Measurements from ENCODE around the gene FOXQ1. TPM values are rescaled to one million over a fixed set of nuclear protein-coding genes. Genes with fewer than 3 reads are reported as not detected.

FOXQ1 gene
- total RNA-seq, 1 donor from 2014 or later = 7.5 TPM

DNA sequence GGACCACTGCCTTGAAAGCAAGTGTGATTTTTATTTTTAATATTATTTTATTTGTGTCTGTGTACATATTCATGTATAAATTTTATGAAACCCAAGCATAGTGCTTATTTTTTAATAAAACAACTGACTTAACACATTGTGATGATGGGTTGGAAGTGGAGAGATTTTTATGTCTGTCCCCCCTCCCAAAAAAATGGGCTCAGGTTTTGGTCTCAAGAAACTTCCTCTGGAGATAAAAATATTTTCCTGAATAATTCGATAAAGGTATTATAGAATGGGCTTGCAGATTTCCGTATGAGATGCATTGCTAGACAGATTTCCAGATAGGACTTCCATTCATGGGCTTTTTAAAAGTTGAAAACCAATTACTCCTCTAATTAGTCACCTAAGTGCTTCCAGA is 2.7 kb downstream of the FOXQ1 start:
- Histone ChIP-seq H3K27me3 (ENCODE audit: low read depth) (peaks cover 55% of the 10 kb centered on the region), H3K27ac (no peak overlapping the region), H3K36me3 (no peaks in the 10 kb centered on the region), H3K4me3 (peak overlapping the region; percentile 50), H3K9me3 (no peaks in the 10 kb centered on the region), H3K4me1 (peaks cover 37% of the 10 kb centered on the region)
- ATAC-seq (no peak), DNase-seq (no peak)
- TF ChIP-seq CTCF (IDR thresholded peaks at IDR 0.05) = no peak
- intact Hi-C loops (cut with DNase I) = no loop called here

- peak overlapping the region; percentile 50 for H3K4me3 ChIP-seq
- DNase-seq (no peak), ATAC-seq (no peak)
- H3K9me3 ChIP-seq = no peaks in the 10 kb centered on the region
- H3K27ac ChIP-seq = no peak overlapping the region
- intact Hi-C loops (cut with DNase I) = no loop called here
- TF ChIP-seq CTCF (IDR thresholded peaks at IDR 0.05) = no peak
- peaks cover 37% of the 10 kb centered on the region for H3K4me1 ChIP-seq
- H3K36me3 ChIP-seq = no peaks in the 10 kb centered on the region
- H3K27me3 ChIP-seq (ENCODE audit: low read depth) = peaks cover 51% of the 10 kb centered on the region
Observed at GRCh38 chr6:1315201-1315559, 3.3 kb downstream of the FOXQ1 start.

DNA sequence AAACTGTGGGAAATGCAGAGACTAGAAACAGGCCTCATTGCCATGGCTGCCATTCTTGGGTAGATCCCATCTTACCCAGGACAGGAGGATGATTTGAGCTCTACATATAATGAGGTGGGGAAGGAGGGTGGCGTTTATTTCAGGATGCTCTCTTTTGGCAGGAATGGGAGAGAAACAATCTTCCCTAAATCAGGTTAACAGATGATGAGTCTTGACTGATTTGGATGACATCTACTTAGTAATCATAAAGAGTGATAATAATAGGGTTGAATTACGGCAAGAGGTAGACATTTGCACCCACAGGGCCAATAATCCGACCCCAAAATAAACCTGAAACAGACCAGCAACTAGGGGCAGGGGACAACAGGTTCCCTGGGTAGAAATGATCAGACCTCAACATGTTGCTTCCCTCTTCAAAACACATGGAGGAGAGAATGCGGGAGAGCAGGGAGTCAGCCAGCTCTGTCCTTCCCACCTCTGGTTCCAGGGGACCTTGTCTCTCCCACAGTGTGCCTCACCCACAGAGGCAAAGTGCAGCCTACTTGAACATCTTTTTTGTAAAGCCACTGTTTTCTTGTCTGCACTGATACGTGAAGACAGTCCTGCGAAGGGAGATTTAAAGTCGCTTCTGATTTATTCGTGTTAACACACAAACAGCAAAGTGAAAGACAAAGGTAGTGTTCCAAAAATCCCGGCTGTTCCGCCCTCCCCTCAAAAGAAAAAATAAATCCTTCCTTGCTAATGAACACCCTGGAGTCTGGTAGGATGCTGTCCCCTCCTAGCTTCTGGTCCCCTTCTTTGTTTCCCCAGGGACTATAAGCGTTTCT is 3.9 kb downstream of the FOXQ1 start:
- Histone ChIP-seq H3K36me3 (no peaks in the 10 kb centered on the region), H3K9me3 (no peaks in the 10 kb centered on the region), H3K4me3 (peak overlapping the region; percentile 62), H3K27me3 (ENCODE audit: low read depth) (peaks cover 45% of the 10 kb centered on the region), H3K4me1 (peaks cover 33% of the 10 kb centered on the region), H3K27ac (peak overlapping the region; percentile 78)
- DNase-seq (no peak), ATAC-seq (no peak)
- TF ChIP-seq CTCF (IDR thresholded peaks at IDR 0.05) = no peak
- intact Hi-C loops (cut with DNase I) = no loop called here

DNA sequence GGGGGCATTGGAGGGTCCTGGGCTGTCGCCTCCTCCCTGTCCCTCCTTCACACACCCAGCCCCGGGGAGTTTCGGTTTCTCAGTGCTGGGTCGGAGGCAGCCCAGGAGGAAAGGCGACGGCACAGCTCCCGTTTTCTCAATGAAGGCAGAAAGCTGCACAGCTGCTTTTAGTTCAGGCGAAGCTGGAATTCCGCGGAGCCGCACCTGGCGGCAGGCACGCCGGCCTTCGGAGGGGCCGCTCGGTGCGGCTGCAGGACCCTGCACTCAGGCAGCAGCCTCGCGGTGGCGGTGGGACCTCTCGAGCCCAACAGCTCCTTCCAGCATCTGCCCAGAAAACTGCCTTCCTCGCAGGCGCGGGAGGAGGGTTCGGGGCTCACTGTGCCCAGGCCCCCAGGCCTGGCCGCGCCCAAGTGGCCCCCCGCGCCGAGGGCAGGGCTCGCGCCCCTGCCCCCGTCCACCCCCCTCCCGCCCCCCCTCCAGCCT is 4.6 kb downstream of the FOXQ1 start:
- Histone ChIP-seq H3K36me3 (no peaks in the 10 kb centered on the region), H3K9me3 (no peaks in the 10 kb centered on the region), H3K27ac (peak overlapping the region; percentile 78), H3K4me1 (peaks cover 30% of the 10 kb centered on the region), H3K27me3 (ENCODE audit: low read depth) (peaks cover 37% of the 10 kb centered on the region), H3K4me3 (peak overlapping the region; percentile 62)
- no peak for ATAC-seq
- no peak for DNase-seq
- no peak for TF ChIP-seq CTCF (IDR thresholded peaks at IDR 0.05)
- intact Hi-C loops (cut with DNase I) = no loop called here

- intact Hi-C loops (cut with DNase I) = no loop called here
- DNase-seq (no peak), ATAC-seq (no peak)
- Histone ChIP-seq H3K27me3 (ENCODE audit: low read depth) (peaks cover 32% of the 10 kb centered on the region), H3K27ac (no peak overlapping the region), H3K4me1 (peaks cover 30% of the 10 kb centered on the region), H3K36me3 (no peaks in the 10 kb centered on the region), H3K9me3 (no peaks in the 10 kb centered on the region), H3K4me3 (no peak overlapping the region)
- TF ChIP-seq CTCF (IDR thresholded peaks at IDR 0.05) = no peak
Observed at GRCh38 chr6:1317302-1317815, 5.5 kb downstream of the FOXQ1 start.

All from lower lobe of right lung (tissue), 2 donors.